K562 (cell line): ENCODE data around the gene DPAGT1. TPM values are rescaled to one million over a fixed set of nuclear protein-coding genes. Genes with fewer than 3 reads are reported as not detected.

Experiments used
- CHD2 ChIP-seq: IDR thresholded peaks from 2 replicates; pipeline ENCODE4 v1.6.1; 2011; ENCODE audit warnings: low read depth, low read length
- CXXC5 ChIP-seq: fragments of 250-450 bp; sonication (Bioruptor Pico); IDR thresholded peaks from 2 replicates; pipeline ENCODE4 v1.8.0; 2022; ENCODE audit warnings: inconsistent platforms, mild to moderate bottlenecking, moderate library complexity
- E2F1 ChIP-seq: sonication (generic); formaldehyde crosslinking; IDR thresholded peaks from 2 replicates; pipeline ENCODE4 v1.8.1; 2023; ENCODE audit warnings: mild to moderate bottlenecking, missing genetic modification reagents, moderate library complexity
- E2F8 ChIP-seq: fragments of 450-650 bp; IDR thresholded peaks from 2 replicates; pipeline ENCODE4 v1.7.1; 2018; ENCODE audit warnings: mild to moderate bottlenecking, low read depth; ENCODE audit not compliant: partially characterized antibody
- EP400 ChIP-seq: fragments of 450-650 bp; IDR thresholded peaks from 2 replicates; pipeline ENCODE4 v1.6.1; 2017; ENCODE audit warnings: antibody characterized with exemption, mild to moderate bottlenecking, moderate library complexity
- GABPB1 ChIP-seq: sonication (generic); formaldehyde crosslinking; IDR thresholded peaks from 2 replicates; pipeline ENCODE4 v1.8.0; 2022; ENCODE audit warnings: mild to moderate bottlenecking, missing genetic modification reagents
- KLF6 ChIP-seq: fragments of 250-450 bp; sonication (Bioruptor Pico); IDR thresholded peaks from 2 replicates; pipeline ENCODE4 v1.4.0; 2020; ENCODE audit warnings: mild to moderate bottlenecking, moderate library complexity, borderline replicate concordance
- MECOM ChIP-seq: fragments of 250-450 bp; sonication (Bioruptor Pico); IDR thresholded peaks from 2 replicates; pipeline ENCODE4 v1.8.0; 2022; ENCODE audit warnings: inconsistent platforms
- NBN ChIP-seq: fragments of 450-650 bp; IDR thresholded peaks from 2 replicates; pipeline ENCODE4 v1.6.1; 2016; ENCODE audit warnings: low read depth, mild to moderate bottlenecking
- PHF21A ChIP-seq: fragments of 450-650 bp; IDR thresholded peaks from 2 replicates; pipeline ENCODE4 v1.6.1; 2017; ENCODE audit warnings: low read depth, borderline replicate concordance
- SMARCE1 ChIP-seq: fragments of 450-650 bp; IDR thresholded peaks from 2 replicates; pipeline ENCODE4 v1.7.1; 2016; ENCODE audit warnings: mild to moderate bottlenecking
- SP2 ChIP-seq: IDR thresholded peaks from 2 replicates; pipeline ENCODE4 v1.6.1; 2011; ENCODE audit warnings: mild to moderate bottlenecking, low read depth, low read length, moderate library complexity; ENCODE audit not compliant: poor library complexity, severe bottlenecking; ENCODE audit errors: extremely low read depth
- SRSF1 ChIP-seq: fragments of 200-400 bp; formaldehyde crosslinking; IDR thresholded peaks from 2 replicates; pipeline ENCODE4 v1.6.1; 2017; ENCODE audit warnings: mild to moderate bottlenecking, low read depth, low read length, moderate library complexity
- TCF7L2 ChIP-seq: fragments of 150-350 bp; IDR thresholded peaks from 2 replicates; pipeline ENCODE4 v1.6.1; 2016; ENCODE audit warnings: low read depth, mild to moderate bottlenecking, low read length, moderate library complexity
- TSC22D4 ChIP-seq: fragments of 450-650 bp; IDR thresholded peaks from 2 replicates; pipeline ENCODE4 v1.6.1; 2016; ENCODE audit warnings: missing genetic modification characterization, missing biosample characterization, control low read depth
- ZBTB17 ChIP-seq: fragments of 450-650 bp; formaldehyde crosslinking; IDR thresholded peaks from 2 replicates; pipeline ENCODE4 v1.4.0; 2020; ENCODE audit warnings: mild to moderate bottlenecking
- ZBTB49 ChIP-seq: sonication (generic); formaldehyde crosslinking; IDR thresholded peaks from 2 replicates; pipeline ENCODE4 v1.8.0; 2022; ENCODE audit warnings: missing genetic modification reagents, mild to moderate bottlenecking, borderline replicate concordance
- ZBTB5 ChIP-seq: fragments of 450-650 bp; IDR thresholded peaks from 2 replicates; pipeline ENCODE4 v1.6.1; 2017; ENCODE audit warnings: antibody characterized with exemption
- ZC3H8 ChIP-seq: fragments of 450-650 bp; IDR thresholded peaks from 2 replicates; pipeline ENCODE4 v1.6.1; 2017
- ZFP36 ChIP-seq: fragments of 150-350 bp; IDR thresholded peaks from 2 replicates; pipeline ENCODE4 v1.6.1; 2018; ENCODE audit warnings: low read length, low read depth; ENCODE audit not compliant: partially characterized antibody
- ZNF24 ChIP-seq: fragments of 450-650 bp; IDR thresholded peaks from 2 replicates; pipeline ENCODE4 v1.6.1; 2016
- ZNF324 ChIP-seq: fragments of 250-450 bp; sonication (Bioruptor Pico); IDR thresholded peaks from 2 replicates; pipeline ENCODE4 v1.4.0; 2020; ENCODE audit warnings: mild to moderate bottlenecking
- ZNF561 ChIP-seq: fragments of 450-650 bp; formaldehyde crosslinking; conservative IDR thresholded peaks from 2 replicates; pipeline ENCODE4 v1.4.0; 2020; ENCODE audit warnings: mild to moderate bottlenecking, moderate library complexity
- ZNF717 ChIP-seq: fragments of 250-450 bp; sonication (Bioruptor Pico); IDR thresholded peaks from 2 replicates; pipeline ENCODE4 v1.5.0; 2021
- polyA plus RNA-seq, 8 experiments: library from polyadenylated mRNA; depleted of rRNA in 4 of 8; stranded (reverse) in 5 of 8; unstranded in 3 of 8; fragments of >200 nt; fragmentation: Nextera tagmentation in 2 of 8; fragmentation: Illumina TruSeq in 1 of 8; extraction: Ambion mirVana in 2 of 8; extraction: Trizol in 1 of 8; gene quantifications; 2 replicates each; pipeline versions ENCODE4 v1.2.1 to v1.2.3, GENCODE V29; 2011 to 2014; ENCODE audit warnings: inconsistent platforms in 1 of 8, missing spikeins in 1 of 8
- total RNA-seq, 7 experiments: library from RNA; depleted of rRNA in 6 of 7; stranded (reverse); fragments of >200 nt in 6 of 7; fragmentation: Illumina TruSeq in 2 of 7; extraction: Trizol in 2 of 7; gene quantifications; 2 replicates each; pipeline versions ENCODE4 v1.2.1 to v1.2.3, GENCODE V29; 2011 to 2021; ENCODE audit warnings: low replicate concordance in 1 of 7

DPAGT1 gene
- total and polyA plus RNA-seq, 9 of the 15 experiments (the other 6 are each of a cell fraction or from before 2014, with no cell fraction given): 29.9 to 135 (median 85.0) TPM

GRCh38 chr11:119065369-119065768, 36.3 kb downstream of the DPAGT1 start (continued):
- TF ChIP-seq E2F8: no peak
- peak; percentile 76 for TF ChIP-seq ZNF24
- no peak for TF ChIP-seq SMARCE1
- TF ChIP-seq ZBTB5: no peak
- TF ChIP-seq SRSF1: no peak
- no peak for TF ChIP-seq ZBTB17 (CRISPR knock-in tag)
- TF ChIP-seq ZNF561 (CRISPR knock-in tag): no peak
- no peak for TF ChIP-seq SP2
- peak; percentile 32; the same call in 1 of the 2 replicates for TF ChIP-seq GABPB1 (CRISPR knock-in tag)
- no peak for TF ChIP-seq TSC22D4
- peak; percentile 57 for TF ChIP-seq ZFP36
- no peak for TF ChIP-seq MECOM
- no peak for TF ChIP-seq ZBTB49 (CRISPR knock-in tag)
- no peak for TF ChIP-seq ZNF324
- peak; percentile 13 for TF ChIP-seq CXXC5 (CRISPR knock-in tag)
- no peak for TF ChIP-seq NBN
- TF ChIP-seq ZNF717 (CRISPR knock-in tag): no peak
- peak; percentile 96 for TF ChIP-seq PHF21A
- peak; percentile 36; the same call in 1 of the 2 replicates for TF ChIP-seq EP400
- TF ChIP-seq TCF7L2: no peak
- TF ChIP-seq ZC3H8: no peak
- no peak for TF ChIP-seq CHD2
- TF ChIP-seq E2F1: no peak
- TF ChIP-seq KLF6 (CRISPR knock-in tag): no peak
